ENCODE measurements around the gene SPDYE9. TPM values are rescaled to one million over a fixed set of nuclear protein-coding genes. Genes with fewer than 3 reads are reported as not detected.

Gene SPDYE9, protein sequence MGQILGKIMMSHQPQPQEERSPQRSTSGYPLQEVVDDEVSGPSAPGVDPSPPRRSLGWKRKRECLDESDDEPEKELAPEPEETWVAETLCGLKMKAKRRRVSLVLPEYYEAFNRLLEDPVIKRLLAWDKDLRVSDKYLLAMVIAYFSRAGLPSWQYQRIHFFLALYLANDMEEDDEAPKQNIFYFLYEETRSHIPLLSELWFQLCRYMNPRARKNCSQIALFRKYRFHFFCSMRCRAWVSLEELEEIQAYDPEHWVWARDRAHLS
- under 0.01 TPM in 1 of 2 replicates, not detected in the other for total RNA-seq

DNA sequence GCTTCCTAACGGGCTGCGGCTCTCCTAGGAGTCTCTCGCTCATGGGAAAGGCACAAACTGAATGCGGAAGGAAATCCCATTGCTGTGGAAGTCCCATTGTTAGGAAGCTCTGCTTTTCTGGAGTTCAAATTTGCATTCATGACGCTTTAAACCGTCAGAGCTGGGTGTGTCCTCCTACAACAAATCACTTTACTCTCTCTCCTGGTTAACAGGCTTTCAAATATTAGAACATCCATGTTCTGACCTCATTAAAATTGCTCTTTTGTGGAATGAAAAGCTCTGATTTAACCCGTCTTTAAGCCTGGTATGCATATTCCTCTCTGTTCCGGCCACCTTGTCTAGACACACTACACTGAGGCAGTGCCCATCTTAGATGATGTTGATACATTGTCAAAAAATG, at the start of gene SPDYE9:
Gene SPDYE9 (minus strand): TSS at position 101 of the 400 bp plus-strand sequence. CDS start 1,800 bp downstream, outside the sequence.

DNA sequence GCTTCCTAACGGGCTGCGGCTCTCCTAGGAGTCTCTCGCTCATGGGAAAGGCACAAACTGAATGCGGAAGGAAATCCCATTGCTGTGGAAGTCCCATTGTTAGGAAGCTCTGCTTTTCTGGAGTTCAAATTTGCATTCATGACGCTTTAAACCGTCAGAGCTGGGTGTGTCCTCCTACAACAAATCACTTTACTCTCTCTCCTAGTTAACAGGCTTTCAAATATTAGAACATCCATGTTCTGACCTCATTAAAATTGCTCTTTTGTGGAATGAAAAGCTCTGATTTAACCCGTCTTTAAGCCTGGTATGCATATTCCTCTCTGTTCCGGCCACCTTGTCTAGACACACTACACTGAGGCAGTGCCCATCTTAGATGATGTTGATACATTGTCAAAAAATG, 28.0 kb downstream of the SPDYE9 start, which contains the start of gene SPDYE11:
Gene SPDYE11 (minus strand): TSS at position 101 of the 400 bp plus-strand sequence. CDS start 1,800 bp downstream, outside the sequence.

DNA sequence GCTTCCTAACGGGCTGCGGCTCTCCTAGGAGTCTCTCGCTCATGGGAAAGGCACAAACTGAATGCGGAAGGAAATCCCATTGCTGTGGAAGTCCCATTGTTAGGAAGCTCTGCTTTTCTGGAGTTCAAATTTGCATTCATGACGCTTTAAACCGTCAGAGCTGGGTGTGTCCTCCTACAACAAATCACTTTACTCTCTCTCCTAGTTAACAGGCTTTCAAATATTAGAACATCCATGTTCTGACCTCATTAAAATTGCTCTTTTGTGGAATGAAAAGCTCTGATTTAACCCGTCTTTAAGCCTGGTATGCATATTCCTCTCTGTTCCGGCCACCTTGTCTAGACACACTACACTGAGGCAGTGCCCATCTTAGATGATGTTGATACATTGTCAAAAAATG, 56.2 kb downstream of the SPDYE9 start, which contains the start of gene SPDYE8:
Gene SPDYE8 (minus strand): TSS at position 101 of the 400 bp plus-strand sequence. CDS start 1,800 bp downstream, outside the sequence.

Other genes starting within 250 kb of the SPDYE9 start
- 6.6 and 6.7 TPM in 2 replicates for gene POM121, start 160.9 kb downstream of the SPDYE9 start, total RNA-seq
- not detected in 2 replicates for gene TRIM74, start 116.6 kb downstream of the SPDYE9 start, total RNA-seq
- gene SPDYE8, start 56.3 kb downstream of the SPDYE9 start, total RNA-seq: 0.17 TPM in 1 of 2 replicates, not detected in the other
- gene SPDYE11, start 28.1 kb downstream of the SPDYE9 start, total RNA-seq: under 0.01 TPM in 1 of 2 replicates, not detected in the other
- 17.4 and 17.7 TPM in 2 replicates for gene NSUN5, start 222.8 kb upstream of the SPDYE9 start, total RNA-seq
- not detected in 2 replicates for gene TRIM50, start 242.0 kb upstream of the SPDYE9 start, total RNA-seq
- gene FKBP6, start 242.1 kb upstream of the SPDYE9 start, total RNA-seq: not detected in 2 replicates